Measurements from ENCODE around the gene LARGE1.
"Not testable (repeated sequence)": the region's sequence is repeated elsewhere in the genome, so short reads cannot be mapped to it uniquely, and the experiment has no call there.

Gene LARGE1

DNA sequence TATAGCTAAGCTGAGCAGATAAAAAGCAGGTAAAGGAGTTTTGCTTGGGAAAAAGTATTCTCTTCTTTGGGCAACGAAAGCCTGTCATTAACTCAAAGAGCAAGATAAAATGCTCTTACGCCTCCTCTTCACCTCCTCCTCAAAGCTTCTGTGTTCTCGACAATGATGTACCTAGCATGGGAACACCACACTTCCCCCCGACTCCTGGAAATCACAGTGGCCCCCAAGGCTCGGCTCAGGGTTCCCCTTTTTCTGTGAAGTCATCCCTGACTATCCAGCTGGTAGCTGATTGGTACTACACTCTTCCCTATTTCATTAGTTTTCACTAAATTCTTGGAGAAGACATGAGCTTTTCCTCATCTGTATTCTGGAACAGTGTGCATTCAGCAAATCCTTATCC, 336.1 kb downstream of the LARGE1 start:
- DNase-seq: no peak

DNA sequence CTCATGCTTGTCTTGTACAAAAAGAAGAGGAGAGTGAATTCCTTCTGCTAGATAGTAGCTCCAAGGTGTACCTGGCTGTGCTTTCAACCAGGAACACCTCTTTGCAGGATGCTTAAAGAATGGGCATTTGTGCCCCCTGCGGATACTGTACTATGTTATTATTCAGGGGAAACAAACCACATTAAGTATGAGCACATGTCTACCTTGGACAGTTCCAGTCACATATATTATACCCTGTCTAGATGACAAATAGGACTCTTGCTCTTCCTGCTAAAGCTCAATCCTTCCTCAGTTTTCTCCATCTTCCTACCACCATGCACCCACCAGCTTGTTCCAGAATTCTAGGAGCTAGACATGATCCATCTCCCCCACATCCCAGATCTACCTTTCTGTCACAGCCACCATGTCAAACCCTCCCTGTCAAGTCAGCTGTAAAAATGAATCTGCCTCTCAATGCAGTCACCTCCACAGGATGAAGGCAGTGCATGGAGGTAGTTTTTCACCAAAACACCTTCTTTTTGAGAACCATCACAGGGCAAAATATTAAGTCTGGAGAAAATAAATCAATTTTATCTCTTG, 337.4 kb downstream of the LARGE1 start:
- DNase-seq: no peak

- no peak for DNase-seq
These were observed 340.0 kb downstream of the LARGE1 start for GRCh38 chr22:33580310-33580709.

DNA sequence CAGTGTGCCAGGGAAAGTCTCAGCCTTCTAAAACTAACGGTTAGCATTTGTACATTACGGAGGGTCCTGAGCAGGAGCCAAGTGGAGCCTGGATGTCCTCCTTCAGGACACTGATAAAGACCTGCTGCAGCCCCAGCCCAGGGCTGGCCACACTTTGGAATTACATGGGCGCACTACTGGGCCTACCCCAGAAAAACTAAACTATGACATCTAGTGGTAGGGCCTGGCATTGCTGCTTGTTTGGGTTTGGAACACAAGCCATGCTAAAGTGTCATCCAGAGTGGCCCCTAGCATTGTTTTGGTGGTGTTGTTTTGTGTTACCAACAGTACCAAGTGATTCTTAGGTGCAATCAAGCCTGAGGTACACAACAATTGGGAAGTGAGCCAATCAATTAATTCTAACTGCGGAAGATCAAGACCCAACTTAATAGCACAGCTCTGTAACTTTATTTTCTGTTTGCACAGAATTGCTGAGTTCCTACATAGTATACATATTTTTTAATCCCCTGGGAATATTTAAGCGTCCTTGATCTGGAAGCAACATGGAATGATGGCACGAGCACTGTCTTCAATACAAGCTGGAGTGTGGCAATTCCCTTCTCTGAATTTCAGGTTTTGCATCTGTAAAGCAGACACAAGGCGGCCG, 340.7 kb downstream of the LARGE1 start:
- DNase-seq: peak; percentile 48 to 52

DNA sequence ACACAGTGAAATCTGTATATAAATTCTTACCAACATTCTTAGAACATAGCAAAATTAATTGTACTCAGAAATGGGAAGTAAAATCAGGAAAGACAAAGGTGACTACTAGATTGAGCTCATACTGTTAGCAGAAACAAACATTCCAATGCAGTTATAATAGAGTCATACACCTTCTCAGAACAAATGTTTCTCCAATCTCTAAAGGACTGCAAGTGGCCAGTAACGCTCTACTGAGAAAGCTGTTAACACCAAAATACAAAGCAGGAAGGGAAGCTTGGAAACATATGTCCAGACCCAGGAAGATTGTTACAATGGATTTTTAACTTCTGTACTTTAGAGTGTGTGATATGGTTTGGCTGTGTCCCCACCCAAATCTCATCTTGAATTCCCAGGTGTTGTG, 341.5 kb downstream of the LARGE1 start:
- no peak for DNase-seq

DNA sequence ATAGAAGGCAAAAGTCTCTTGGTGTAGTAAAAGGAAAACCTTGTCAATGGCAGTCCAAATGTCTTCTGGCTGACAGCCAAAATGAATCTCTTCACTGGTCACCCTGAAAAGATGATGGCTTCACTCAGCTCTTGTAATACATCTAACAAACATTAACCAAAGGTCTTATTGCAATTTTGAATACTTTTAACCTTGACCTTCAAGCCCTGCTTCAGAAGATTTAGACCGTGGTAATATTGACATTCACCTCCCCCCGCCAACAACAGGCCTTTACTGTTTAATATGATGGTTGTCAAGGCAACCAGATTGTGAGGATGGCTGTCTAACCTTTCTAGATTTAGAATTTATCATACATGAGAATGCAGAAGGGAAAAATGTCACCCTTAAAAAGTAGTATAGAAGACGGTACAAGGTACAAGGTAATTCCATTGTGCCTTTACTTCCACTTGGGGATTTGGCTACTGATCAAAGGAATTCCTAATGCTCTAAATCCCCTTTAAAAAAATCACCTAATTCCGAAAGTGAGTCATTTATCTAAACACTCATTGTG, 342.3 kb downstream of the LARGE1 start:
- no peak for DNase-seq

DNA sequence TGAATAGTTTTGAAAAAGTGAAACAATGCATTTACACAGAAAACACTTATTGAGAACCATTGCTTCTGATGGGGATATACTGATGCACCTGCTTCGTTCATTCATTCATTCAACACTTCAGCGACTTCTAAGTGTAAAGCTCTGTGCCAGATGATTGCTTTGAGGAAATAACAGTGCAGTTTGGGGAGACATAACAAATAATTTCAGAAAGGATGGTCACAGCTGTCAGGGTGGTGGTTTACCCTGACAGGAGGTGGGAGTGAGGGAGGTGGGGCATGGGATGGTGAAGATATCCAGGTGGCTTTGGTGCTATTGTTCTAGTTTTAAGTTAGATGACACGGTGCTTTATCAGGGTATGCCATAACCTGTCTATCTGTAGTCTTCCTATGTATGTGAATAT, 344.1 kb downstream of the LARGE1 start:
- DNase-seq: no peak

DNA sequence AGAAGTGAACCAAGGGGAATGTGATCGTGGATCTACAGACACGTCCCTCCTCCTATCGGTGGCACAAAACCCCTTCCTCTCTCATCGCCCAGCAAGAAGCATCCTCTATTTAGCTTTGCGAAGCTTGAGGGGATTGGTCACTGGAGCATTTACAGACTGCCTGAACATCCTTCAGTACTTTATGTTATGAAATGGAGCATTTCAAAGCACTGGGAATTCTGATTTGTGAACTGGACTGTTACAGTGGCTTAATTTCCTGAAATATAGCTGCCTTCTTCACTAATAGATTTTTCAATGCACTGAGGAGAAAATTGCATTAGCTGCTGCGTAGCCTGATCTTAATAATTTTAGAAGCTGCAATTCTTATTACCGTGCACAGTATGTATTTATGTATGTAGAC, 344.5 kb downstream of the LARGE1 start:
- DNase-seq: no peak

DNA sequence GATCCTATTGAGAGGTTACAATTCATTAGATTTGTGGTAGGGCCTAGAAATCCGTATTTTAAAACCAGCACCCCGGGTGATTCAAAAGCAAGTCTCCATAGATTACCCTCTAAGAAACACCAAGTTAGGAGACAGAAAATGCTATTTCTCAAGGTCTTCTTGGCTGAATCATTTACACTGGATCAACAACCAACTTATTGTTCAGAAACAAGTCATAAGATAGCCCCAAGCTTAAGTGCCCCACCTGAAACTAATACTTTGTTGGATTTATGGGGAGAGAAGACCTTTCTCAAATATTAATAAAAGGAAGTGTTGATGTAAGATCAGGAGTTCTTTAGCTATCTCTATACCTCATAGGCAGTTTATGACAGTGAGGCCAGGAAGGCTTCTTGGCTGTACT, 345.2 kb downstream of the LARGE1 start:
- no peak for DNase-seq

DNA sequence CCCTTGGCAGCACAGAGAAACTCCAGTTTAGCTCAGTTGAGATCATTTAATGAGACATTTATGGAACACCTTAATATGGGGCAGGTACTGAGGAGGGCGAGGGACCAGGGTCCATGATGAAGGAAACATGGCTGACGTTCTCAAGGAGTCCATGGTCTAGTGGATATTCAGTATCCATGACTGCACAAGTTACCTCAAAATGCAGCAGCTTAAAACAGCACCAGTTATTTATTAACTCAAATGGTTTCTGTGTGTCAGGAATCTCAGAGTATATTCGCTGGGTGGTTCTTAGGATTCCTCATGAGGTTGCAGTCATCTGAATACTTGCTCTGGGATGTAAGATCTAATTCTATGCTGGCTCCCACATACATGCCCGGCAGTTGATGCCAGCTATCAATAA, 346.8 kb downstream of the LARGE1 start:
- no peak for DNase-seq

GRCh38 chr22:33572086-33572485, 348.2 kb downstream of the LARGE1 start:
- no peak for DNase-seq

DNA sequence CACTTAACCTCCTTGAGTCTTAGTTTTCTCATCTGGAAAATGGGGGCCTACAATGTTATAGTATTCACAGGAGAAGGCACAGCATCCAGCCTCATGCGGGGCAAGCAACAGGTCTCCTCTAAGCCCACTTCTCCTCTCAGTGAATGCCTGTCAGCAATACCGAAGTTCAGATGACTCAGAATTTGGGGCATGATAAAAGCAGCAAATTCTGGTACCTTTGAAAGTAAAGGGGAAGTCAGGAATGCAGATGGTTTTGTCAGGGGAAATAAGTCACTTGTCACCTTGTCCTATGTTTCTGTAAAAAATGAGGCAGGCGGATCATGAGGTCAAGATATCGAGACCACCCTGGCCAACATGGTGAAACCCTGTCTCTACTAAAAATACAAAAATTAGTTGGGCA, 350.2 kb downstream of the LARGE1 start:
- no peak for DNase-seq

- DNase-seq: no peak
These were observed 350.7 kb downstream of the LARGE1 start for GRCh38 chr22:33569559-33569958.

DNA sequence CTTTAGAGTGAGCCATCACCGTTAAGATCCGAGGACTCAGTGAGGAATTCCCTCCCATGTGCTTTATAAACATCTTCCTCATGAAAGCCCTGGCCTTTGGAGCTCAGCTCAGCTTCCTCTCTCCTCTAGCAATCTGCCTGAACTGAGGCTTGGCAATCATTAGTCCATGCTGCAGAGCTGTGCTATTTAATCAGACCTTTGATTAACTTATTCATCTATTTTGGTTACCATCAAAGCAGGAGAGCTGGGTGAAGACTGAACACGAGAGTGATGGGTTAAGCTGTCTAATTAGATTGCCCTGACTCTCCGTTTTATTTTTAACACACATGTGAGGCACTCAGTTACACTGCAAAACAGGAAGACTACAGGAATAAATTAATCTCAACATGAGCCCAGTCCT, 351.3 kb downstream of the LARGE1 start:
- no peak for DNase-seq

DNA sequence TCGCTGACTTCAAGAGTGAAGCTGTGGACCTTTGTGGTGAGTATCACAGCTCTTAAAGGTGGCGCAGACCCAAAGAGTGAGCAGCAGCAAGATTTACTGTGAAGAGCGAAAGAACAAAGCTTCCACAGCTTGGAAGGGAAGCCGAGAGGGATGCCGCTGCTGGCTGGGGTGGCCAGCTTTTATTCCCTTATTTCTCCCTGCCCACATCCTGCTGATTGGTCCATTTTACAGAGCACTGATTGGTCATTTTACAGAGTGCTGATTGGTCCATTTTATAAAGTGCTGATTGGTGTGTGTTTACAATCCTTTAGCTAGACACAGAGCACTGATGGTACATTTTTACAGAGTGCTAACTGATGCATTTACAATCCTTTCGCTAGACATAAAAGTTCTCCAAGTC, 353.8 kb downstream of the LARGE1 start:
- DNase-seq: not testable (repeated sequence)

DNA sequence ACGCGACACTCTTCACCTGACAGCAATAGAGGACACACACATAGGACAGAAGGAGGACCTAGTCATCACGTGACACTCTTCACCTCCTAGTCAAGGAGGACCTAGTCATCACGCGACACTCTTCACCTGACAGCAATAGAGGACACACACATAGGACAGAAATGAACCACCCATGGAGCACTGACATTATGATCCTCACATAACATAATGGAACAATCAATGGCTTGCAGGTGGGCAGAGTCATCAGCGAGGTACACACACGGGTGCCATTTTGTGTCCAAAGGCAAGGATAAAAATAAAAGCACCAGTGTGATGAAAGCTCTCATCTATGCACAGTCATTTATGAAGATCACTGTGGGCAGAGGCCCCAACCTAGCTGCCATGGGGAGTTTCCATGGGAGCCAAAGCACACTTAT, 354.7 kb downstream of the LARGE1 start:
- DNase-seq: no peak

GRCh38 chr22:33564683-33565082, 355.6 kb downstream of the LARGE1 start:
- DNase-seq: no peak

GRCh38 chr22:33563220-33563964, 356.9 kb downstream of the LARGE1 start:
- no peak for DNase-seq

DNA sequence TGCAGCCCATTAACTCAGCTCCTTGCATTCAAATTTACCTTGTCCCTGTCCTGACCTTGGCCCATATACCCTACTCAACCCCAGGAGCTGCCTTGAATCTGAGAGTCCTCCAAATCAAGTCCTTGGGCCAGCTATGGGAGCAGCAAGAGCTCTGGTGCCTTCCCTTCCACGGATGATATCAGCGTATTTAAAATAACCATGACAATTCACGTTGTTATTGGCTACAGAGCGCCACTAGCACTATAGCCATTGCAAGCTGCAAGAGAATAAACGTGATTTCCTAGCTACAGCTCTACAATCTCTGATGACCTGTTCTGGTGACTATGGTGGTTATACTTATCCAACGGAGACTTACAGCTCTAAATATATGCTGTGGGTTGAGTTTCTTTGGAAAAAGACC, 357.8 kb downstream of the LARGE1 start:
- DNase-seq: no peak

- DNase-seq: no peak
These were observed 359.0 kb downstream of the LARGE1 start for GRCh38 chr22:33561149-33561807.

DNA sequence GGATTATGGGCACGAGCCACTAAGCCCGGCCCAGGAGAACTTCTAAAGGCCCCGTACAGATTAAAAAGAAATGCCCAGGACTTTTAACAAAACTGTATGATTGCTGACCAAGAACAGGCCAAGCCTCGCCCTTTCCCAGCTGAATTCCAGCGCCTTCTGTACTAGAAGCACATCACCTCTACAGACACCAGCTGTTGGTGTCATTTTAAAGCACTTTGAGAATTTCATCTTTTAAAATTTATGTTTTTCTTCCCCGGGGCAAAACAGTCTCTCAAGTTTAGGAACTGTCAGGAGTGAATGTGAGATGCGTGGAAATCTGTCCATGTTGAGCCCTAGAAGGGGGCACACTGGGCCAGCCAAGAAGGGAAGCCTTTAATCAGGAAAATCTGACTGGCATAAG, 362.4 kb downstream of the LARGE1 start:
- no peak for DNase-seq

DNA sequence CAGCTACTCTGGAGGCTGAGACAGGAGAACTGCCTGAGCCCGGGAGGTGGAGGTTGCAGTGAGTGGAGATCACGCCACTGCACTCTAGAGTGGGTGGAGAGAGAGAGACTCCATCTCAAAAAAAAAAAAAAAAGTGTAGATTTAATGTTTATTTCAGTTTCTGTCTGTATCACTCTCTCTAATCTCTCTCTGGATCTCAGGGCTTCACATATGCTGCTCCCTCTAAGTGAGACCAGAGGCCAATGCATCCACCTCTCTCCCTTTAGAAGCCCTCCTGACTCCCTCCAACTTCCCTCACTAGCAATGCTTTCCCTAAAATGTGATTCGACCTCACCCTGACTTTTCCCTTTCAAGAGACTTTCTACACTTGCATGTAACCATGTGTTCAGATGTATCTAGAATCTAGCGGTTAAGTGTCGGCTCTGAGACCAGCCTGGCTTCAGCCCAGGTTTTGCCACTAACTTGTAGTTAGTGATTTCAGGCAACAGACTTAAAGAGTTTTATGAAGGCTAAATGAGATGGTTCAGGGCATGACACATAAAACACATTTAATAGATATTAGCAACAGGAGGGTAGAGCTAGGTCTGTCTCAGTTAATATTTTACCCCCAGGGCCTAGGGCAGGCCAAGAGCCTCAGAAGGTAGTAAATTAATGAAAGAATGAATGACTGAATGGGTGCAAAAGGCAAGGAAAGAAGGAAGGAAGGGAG, 364.3 kb downstream of the LARGE1 start:
- DNase-seq: no peak

- no peak for DNase-seq
These were observed 366.8 kb downstream of the LARGE1 start for GRCh38 chr22:33553493-33553892.
